ENCODE data around the gene TBC1D5.

DNA sequence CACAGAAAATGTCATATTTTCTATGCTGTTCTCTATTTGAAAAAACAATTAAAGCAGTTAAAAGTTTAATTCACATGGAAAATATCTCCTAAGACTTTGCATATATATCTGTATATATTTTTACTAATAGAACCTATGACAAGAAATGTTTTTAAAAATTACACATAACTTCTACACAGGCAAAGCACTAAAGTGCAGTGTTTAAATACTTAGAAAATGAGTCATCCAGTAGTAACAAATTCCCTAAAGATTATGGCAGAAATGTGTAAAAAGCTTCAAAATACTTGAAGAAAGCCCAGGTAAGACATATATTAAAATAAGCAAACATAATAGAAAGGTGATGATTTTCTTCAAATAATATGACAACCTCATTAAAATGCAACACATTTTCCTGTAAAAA, 236.6 kb downstream of the TBC1D5 start:
- TF ChIP-seq POLR2A (IDR thresholded peaks at IDR 0.05) = no peak
- TF ChIP-seq, protein P1, sequence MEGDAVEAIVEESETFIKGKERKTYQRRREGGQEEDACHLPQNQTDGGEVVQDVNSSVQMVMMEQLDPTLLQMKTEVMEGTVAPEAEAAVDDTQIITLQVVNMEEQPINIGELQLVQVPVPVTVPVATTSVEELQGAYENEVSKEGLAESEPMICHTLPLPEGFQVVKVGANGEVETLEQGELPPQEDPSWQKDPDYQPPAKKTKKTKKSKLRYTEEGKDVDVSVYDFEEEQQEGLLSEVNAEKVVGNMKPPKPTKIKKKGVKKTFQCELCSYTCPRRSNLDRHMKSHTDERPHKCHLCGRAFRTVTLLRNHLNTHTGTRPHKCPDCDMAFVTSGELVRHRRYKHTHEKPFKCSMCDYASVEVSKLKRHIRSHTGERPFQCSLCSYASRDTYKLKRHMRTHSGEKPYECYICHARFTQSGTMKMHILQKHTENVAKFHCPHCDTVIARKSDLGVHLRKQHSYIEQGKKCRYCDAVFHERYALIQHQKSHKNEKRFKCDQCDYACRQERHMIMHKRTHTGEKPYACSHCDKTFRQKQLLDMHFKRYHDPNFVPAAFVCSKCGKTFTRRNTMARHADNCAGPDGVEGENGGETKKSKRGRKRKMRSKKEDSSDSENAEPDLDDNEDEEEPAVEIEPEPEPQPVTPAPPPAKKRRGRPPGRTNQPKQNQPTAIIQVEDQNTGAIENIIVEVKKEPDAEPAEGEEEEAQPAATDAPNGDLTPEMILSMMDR (IDR thresholded peaks at IDR 0.05) = no peak
